Mesendoderm (in vitro differentiated cells): ENCODE measurements around the gene SUN5.

ENCODE experiments used
- DNase-seq: peaks from one replicate; pipeline ENCODE4 v3.0.0; 2013
- H2AK5ac ChIP-seq: 2 replicates; pipeline ENCODE4 v1.6.1; 2013; ENCODE audit warnings: low read length, inconsistent platforms
- H2BK120ac ChIP-seq: 2 replicates; pipeline ENCODE4 v1.6.1; 2013; ENCODE audit warnings: low read depth, mild to moderate bottlenecking, low read length, moderate library complexity, mixed read lengths
- H2BK15ac ChIP-seq: replicated peaks from 2 replicates; pipeline ENCODE4 v1.6.1; 2013; ENCODE audit warnings: low read depth, mild to moderate bottlenecking, moderate library complexity
- H2BK5ac ChIP-seq: 2 replicates; pipeline ENCODE4 v1.6.1; 2013; ENCODE audit warnings: low read length, inconsistent platforms
- H3K18ac ChIP-seq: 2 replicates; pipeline ENCODE4 v1.6.1; 2013; ENCODE audit warnings: mild to moderate bottlenecking, low read length, mixed read lengths
- H3K23ac ChIP-seq: one replicate; pipeline ENCODE4 v1.6.1; 2013; ENCODE audit warnings: low read length
- H3K27ac ChIP-seq: 2 replicates; pipeline ENCODE4 v1.5.1; 2013; ENCODE audit warnings: low read depth, mild to moderate bottlenecking, inconsistent platforms, low read length, moderate library complexity
- H3K27me3 ChIP-seq: 2 replicates; pipeline ENCODE4 v1.6.1; 2013; ENCODE audit warnings: low read length, control low read depth, mild to moderate bottlenecking, inconsistent platforms; ENCODE audit not compliant: insufficient read depth, poor library complexity
- H3K36me3 ChIP-seq: 2 replicates; pipeline ENCODE4 v1.6.1; 2013; ENCODE audit warnings: low read length, inconsistent platforms; ENCODE audit not compliant: control insufficient read depth, insufficient read depth
- H3K4ac ChIP-seq: one replicate; pipeline ENCODE4 v1.6.1; 2013; ENCODE audit warnings: low read depth, mild to moderate bottlenecking, low read length, moderate library complexity
- H3K4me1 ChIP-seq: 2 replicates; pipeline ENCODE4 v1.6.1; 2013; ENCODE audit warnings: low read depth, low read length, inconsistent platforms; ENCODE audit not compliant: control insufficient read depth
- H3K4me2 ChIP-seq: 2 replicates; pipeline ENCODE4 v1.6.1; 2013; ENCODE audit warnings: low read length
- H3K4me3 ChIP-seq: 2 replicates; pipeline ENCODE4 v1.5.1; 2013; ENCODE audit warnings: mild to moderate bottlenecking, low read length
- H3K56ac ChIP-seq: one replicate; pipeline ENCODE4 v1.6.1; 2013; ENCODE audit warnings: low read length
- H3K79me1 ChIP-seq: 2 replicates; pipeline ENCODE4 v1.6.1; 2013; ENCODE audit warnings: low read length, inconsistent platforms
- H3K79me2 ChIP-seq: 2 replicates; pipeline ENCODE4 v1.6.1; 2013; ENCODE audit warnings: mild to moderate bottlenecking, low read length; ENCODE audit not compliant: control insufficient read depth, insufficient read depth
- H3K9ac ChIP-seq: 2 replicates; pipeline ENCODE4 v1.6.1; 2013; ENCODE audit warnings: low read length, inconsistent platforms
- H4K5ac ChIP-seq: one replicate; pipeline ENCODE4 v1.6.1; 2013; ENCODE audit warnings: low read length
- H4K8ac ChIP-seq: one replicate; pipeline ENCODE4 v1.6.1; 2013; ENCODE audit warnings: low read depth, mild to moderate bottlenecking, control low read depth, low read length, moderate library complexity
- WGBS: extraction: QIAGEN DNeasy Blood & Tissue Kit; methylation state at CpG from one replicate; pipeline ENCODE4 v1.1.7; 2013; ENCODE audit warnings: low lambda C conversion rate, missing lambda C conversion rate; ENCODE audit not compliant: insufficient coverage; ENCODE audit errors: extremely low coverage; 5-methylcytosine and 5-hydroxymethylcytosine counted together

The SUN5 gene

GRCh38 chr20:33017542-33017941, 13.3 kb upstream of the SUN5 start:
- Histone ChIP-seq H2BK15ac (no peak overlapping the region), H3K36me3 (no peaks in the 10 kb centered on the region), H3K4me1 (peaks cover 9% of the 10 kb centered on the region), H3K18ac (no peak overlapping the region), H4K8ac (no peak overlapping the region), H3K79me2 (no peaks in the 10 kb centered on the region), H3K9ac (no peak overlapping the region), H2BK5ac (no peak overlapping the region), H2AK5ac (no peak overlapping the region), H3K79me1 (no peaks in the 10 kb centered on the region), H3K4me2 (no peak overlapping the region), H3K56ac (no peak overlapping the region), H3K23ac (no peak overlapping the region), H3K27ac (no peak overlapping the region), H4K5ac (no peak overlapping the region), H3K4me3 (no peak overlapping the region), H3K27me3 (no peaks in the 10 kb centered on the region), H2BK120ac (no peak overlapping the region), H3K4ac (no peak overlapping the region)
- no peak for DNase-seq
- WGBS, result no CpG with 5 or more reads among the region's 7 CpGs

- Histone ChIP-seq H3K56ac (peak overlapping the region; percentile 22), H2BK5ac (no peak overlapping the region), H4K5ac (no peak overlapping the region), H3K36me3 (no peaks in the 10 kb centered on the region), H3K4me3 (no peak overlapping the region), H3K9ac (no peak overlapping the region), H3K79me2 (no peaks in the 10 kb centered on the region), H3K79me1 (no peaks in the 10 kb centered on the region), H3K4ac (no peak overlapping the region), H2BK15ac (no peak overlapping the region), H3K4me2 (no peak overlapping the region), H2AK5ac (peak overlapping the region; percentile 59), H3K18ac (no peak overlapping the region), H3K27me3 (no peaks in the 10 kb centered on the region), H4K8ac (no peak overlapping the region), H3K4me1 (peaks cover 9% of the 10 kb centered on the region), H2BK120ac (no peak overlapping the region), H3K23ac (no peak overlapping the region), H3K27ac (no peak overlapping the region)
- WGBS, result no CpG with 5 or more reads among the region's 7 CpGs
- DNase-seq, result no peak
Measured at GRCh38 chr20:33016581-33017109, 12.4 kb upstream of the SUN5 start.

GRCh38 chr20:33015700-33016580, 11.7 kb upstream of the SUN5 start:
- DNase-seq, result no peak
- peak overlapping the region; percentile 34 for H3K18ac ChIP-seq
- peak overlapping the region; percentile 59 for H2AK5ac ChIP-seq
- peak overlapping the region; percentile 22 for H3K56ac ChIP-seq
- no peak overlapping the region for H3K27ac ChIP-seq
- no CpG with 5 or more reads among the region's 15 CpGs for whole genome bisulfite sequencing
- H3K36me3 ChIP-seq, result no peaks in the 10 kb centered on the region
- H3K4ac ChIP-seq, result peak overlapping the region; percentile 44
- peaks cover 9% of the 10 kb centered on the region for H3K4me1 ChIP-seq
- no peaks in the 10 kb centered on the region for H3K79me2 ChIP-seq
- H4K5ac ChIP-seq, result no peak overlapping the region
- no peak overlapping the region for H3K4me3 ChIP-seq
- no peak overlapping the region for H2BK5ac ChIP-seq
- no peak overlapping the region for H3K9ac ChIP-seq
- no peak overlapping the region for H2BK15ac ChIP-seq
- no peak overlapping the region for H2BK120ac ChIP-seq
- H4K8ac ChIP-seq, result no peak overlapping the region
- no peak overlapping the region for H3K23ac ChIP-seq
- no peak overlapping the region for H3K4me2 ChIP-seq
- H3K79me1 ChIP-seq, result no peaks in the 10 kb centered on the region
- no peaks in the 10 kb centered on the region for H3K27me3 ChIP-seq

GRCh38 chr20:33015114-33015484, 10.9 kb upstream of the SUN5 start:
- Histone ChIP-seq H3K4me1 (peaks cover 9% of the 10 kb centered on the region), H3K56ac (peak overlapping the region; percentile 75), H3K23ac (no peak overlapping the region), H3K4ac (peak overlapping the region; percentile 44), H3K36me3 (no peaks in the 10 kb centered on the region), H2BK120ac (peak overlapping the region; percentile 30), H3K79me1 (no peaks in the 10 kb centered on the region), H3K27me3 (no peaks in the 10 kb centered on the region), H4K5ac (no peak overlapping the region), H3K4me3 (no peak overlapping the region), H3K9ac (peak overlapping the region; percentile 11), H3K18ac (peak overlapping the region; percentile 34), H2AK5ac (peak overlapping the region; percentile 20), H4K8ac (peak overlapping the region; percentile 7), H2BK5ac (peak overlapping the region; percentile 21), H3K4me2 (no peak overlapping the region), H3K27ac (peak overlapping the region; percentile 89), H3K79me2 (no peaks in the 10 kb centered on the region), H2BK15ac (no peak overlapping the region)
- no CpG with 5 or more reads among the region's 10 CpGs for WGBS
- DNase-seq, result no peak

- Histone ChIP-seq H3K27me3 (no peaks in the 10 kb centered on the region), H3K79me1 (no peaks in the 10 kb centered on the region)
- peak; percentile 99 for DNase-seq
Measured at GRCh38 chr20:33014336-33015113, 10.3 kb upstream of the SUN5 start.

More at GRCh38 chr20:33014336-33015113, 10.3 kb upstream of the SUN5 start:
- peak overlapping the region; percentile 21 for H2BK5ac ChIP-seq
- H4K5ac ChIP-seq, result no peak overlapping the region
- H3K56ac ChIP-seq, result peak overlapping the region; percentile 75
- H3K4me3 ChIP-seq, result no peak overlapping the region
- peak overlapping the region; percentile 89 for H3K27ac ChIP-seq
- H2AK5ac ChIP-seq, result peak overlapping the region; percentile 20
- H3K4me1 ChIP-seq, result peaks cover 9% of the 10 kb centered on the region
- whole genome bisulfite sequencing, result no CpG with 5 or more reads among the region's 16 CpGs
- H3K79me2 ChIP-seq, result no peaks in the 10 kb centered on the region
- no peaks in the 10 kb centered on the region for H3K36me3 ChIP-seq
- H3K4me2 ChIP-seq, result no peak overlapping the region
- H3K4ac ChIP-seq, result peak overlapping the region; percentile 44
- H2BK120ac ChIP-seq, result peak overlapping the region; percentile 30
- H3K18ac ChIP-seq, result peak overlapping the region; percentile 34
- H3K9ac ChIP-seq, result no peak overlapping the region
- no peak overlapping the region for H2BK15ac ChIP-seq
- peak overlapping the region; percentile 7 for H4K8ac ChIP-seq
- H3K23ac ChIP-seq, result no peak overlapping the region
